OCI-LY3 (cell line): Measurements from ENCODE around the gene BACE2.

ENCODE experiments used
- H2AFZ ChIP-seq: fragments of 200-600, 300-600 bp; shearing (Covaris generic); 2 replicates; pipeline ENCODE4 v1.6.0; 2014; ENCODE audit warnings: antibody characterized with exemption, low read depth, low read length
- H3K27ac ChIP-seq: fragments of 200-600, 300-600 bp; sonication (generic); 2 replicates; pipeline ENCODE4 v1.5.1; 2014; ENCODE audit warnings: mild to moderate bottlenecking, low read length, moderate library complexity, mixed read lengths
- H3K27me3 ChIP-seq: fragments of 200-600, 300-600 bp; sonication (generic); 2 replicates; pipeline ENCODE4 v1.6.1; 2014; ENCODE audit warnings: low read depth, low read length, mixed read lengths
- H3K36me3 ChIP-seq: fragments of 200-600, 300-600 bp; sonication (generic); replicated peaks from 2 replicates; pipeline ENCODE3; 2014; ENCODE audit warnings: low read depth, low read length, mixed read lengths
- H3K4me1 ChIP-seq: fragments of 300-600, 200-600 bp; sonication (generic); 2 replicates; pipeline ENCODE4 v1.6.1; 2014; ENCODE audit warnings: low read length, mixed read lengths
- H3K4me2 ChIP-seq: fragments of 200-600, 300-600 bp; sonication (generic); 2 replicates; pipeline ENCODE4 v1.6.1; 2014; ENCODE audit warnings: low read length, mixed read lengths
- H3K4me3 ChIP-seq: fragments of 300-600, 200-600 bp; sonication (generic); 2 replicates; pipeline ENCODE4 v1.5.1; 2014; ENCODE audit warnings: antibody characterized with exemption, mild to moderate bottlenecking, low read length, moderate library complexity
- H3K79me2 ChIP-seq: fragments of 300-600, 200-600 bp; shearing (Covaris generic); 2 replicates; pipeline ENCODE4 v1.6.1; 2014; ENCODE audit warnings: mild to moderate bottlenecking, low read length, mixed read lengths
- H3K9ac ChIP-seq: fragments of 300-600, 200-600 bp; shearing (Covaris generic); 2 replicates; pipeline ENCODE4 v1.6.0; 2014; ENCODE audit warnings: mild to moderate bottlenecking, low read length, moderate library complexity
- H3K9me3 ChIP-seq: fragments of 200-600, 300-600 bp; shearing (Covaris generic); 2 replicates; pipeline ENCODE4 v1.6.1; 2014; ENCODE audit warnings: low read length, mixed read lengths; ENCODE audit not compliant: insufficient read depth
- H4K20me1 ChIP-seq: fragments of 200-600, 300-600 bp; sonication (generic); 2 replicates; pipeline ENCODE4 v1.6.1; 2016; ENCODE audit warnings: low read length, mixed read lengths; ENCODE audit not compliant: insufficient read depth
- EZH2phosphoT487 ChIP-seq: fragments of 200-600 bp; shearing (Covaris generic); IDR thresholded peaks from 2 replicates; pipeline ENCODE4 v1.6.1; 2018; ENCODE audit warnings: antibody characterized with exemption, mixed run types, low read depth
- TF ChIP-seq, protein P1 (sequence below): fragments of 200-600, 300-600 bp; sonication (generic); IDR thresholded peaks from 2 replicates; pipeline ENCODE4 v1.5.1; 2014; ENCODE audit warnings: antibody characterized with exemption, low read length, low read depth

Gene BACE2

GRCh38 chr21:41167348-41168342 lies at the start of gene BACE2:
TSS of gene BACE2 (plus strand) at chr21:41168160. CDS start at chr21:41168264, 104 bp downstream.
- H4K20me1 ChIP-seq, result no peaks in the 10 kb centered on the region
- H3K9ac ChIP-seq, result no peak within 1 kb of the TSS
- no peaks in the 10 kb centered on the region for H3K4me1 ChIP-seq
- H3K27ac ChIP-seq, result no peak within 1 kb of the TSS
- no peak within 1 kb of the TSS for H2AFZ ChIP-seq
- H3K79me2 ChIP-seq, result no peaks in the 10 kb centered on the region
- no peaks in the 10 kb centered on the region for H3K9me3 ChIP-seq
- no peaks in the 10 kb centered on the region for H3K36me3 ChIP-seq
- H3K27me3 ChIP-seq, result no peaks in the 10 kb centered on the region
- no peak within 1 kb of the TSS for H3K4me2 ChIP-seq
- H3K4me3 ChIP-seq, result peak within 1 kb of the TSS; percentile 38; the same call in 1 of the 2 replicates
- no peak for TF ChIP-seq EZH2phosphoT487
- TF ChIP-seq, protein P1, sequence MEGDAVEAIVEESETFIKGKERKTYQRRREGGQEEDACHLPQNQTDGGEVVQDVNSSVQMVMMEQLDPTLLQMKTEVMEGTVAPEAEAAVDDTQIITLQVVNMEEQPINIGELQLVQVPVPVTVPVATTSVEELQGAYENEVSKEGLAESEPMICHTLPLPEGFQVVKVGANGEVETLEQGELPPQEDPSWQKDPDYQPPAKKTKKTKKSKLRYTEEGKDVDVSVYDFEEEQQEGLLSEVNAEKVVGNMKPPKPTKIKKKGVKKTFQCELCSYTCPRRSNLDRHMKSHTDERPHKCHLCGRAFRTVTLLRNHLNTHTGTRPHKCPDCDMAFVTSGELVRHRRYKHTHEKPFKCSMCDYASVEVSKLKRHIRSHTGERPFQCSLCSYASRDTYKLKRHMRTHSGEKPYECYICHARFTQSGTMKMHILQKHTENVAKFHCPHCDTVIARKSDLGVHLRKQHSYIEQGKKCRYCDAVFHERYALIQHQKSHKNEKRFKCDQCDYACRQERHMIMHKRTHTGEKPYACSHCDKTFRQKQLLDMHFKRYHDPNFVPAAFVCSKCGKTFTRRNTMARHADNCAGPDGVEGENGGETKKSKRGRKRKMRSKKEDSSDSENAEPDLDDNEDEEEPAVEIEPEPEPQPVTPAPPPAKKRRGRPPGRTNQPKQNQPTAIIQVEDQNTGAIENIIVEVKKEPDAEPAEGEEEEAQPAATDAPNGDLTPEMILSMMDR, result peak; percentile 7; the same call in 1 of the 2 replicates

DNA sequence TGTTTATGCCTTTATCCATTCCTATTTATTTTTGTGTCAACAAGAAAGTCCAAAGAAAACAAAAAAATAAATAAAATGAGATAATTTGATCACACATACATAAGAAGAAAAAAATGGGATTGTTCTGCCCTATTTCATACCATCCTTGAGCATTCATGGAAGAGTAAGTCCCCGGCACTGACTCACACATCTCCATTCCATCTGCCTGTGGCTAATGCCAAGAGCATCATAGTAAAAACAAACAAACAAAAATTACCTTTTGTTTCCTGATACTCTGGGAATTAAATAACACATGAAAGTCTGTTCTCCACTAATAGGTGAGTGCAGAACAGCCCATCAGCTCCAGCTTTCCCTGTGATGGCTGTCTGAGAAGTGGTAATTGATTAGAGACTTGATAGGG lies 48.1 kb upstream of the BACE2 start:
- TF ChIP-seq, protein P1, result no peak
- no peak for TF ChIP-seq EZH2phosphoT487
- Histone ChIP-seq H3K4me1 (no peaks in the 10 kb centered on the region), H2AFZ (no peak overlapping the region), H3K9ac (no peak overlapping the region), H4K20me1 (no peaks in the 10 kb centered on the region), H3K4me2 (no peak overlapping the region), H3K4me3 (no peak overlapping the region), H3K9me3 (no peaks in the 10 kb centered on the region), H3K27ac (no peak overlapping the region), H3K36me3 (no peaks in the 10 kb centered on the region), H3K27me3 (peaks cover 14% of the 10 kb centered on the region), H3K79me2 (no peaks in the 10 kb centered on the region)

- H3K27ac ChIP-seq, result no peak overlapping the region
- no peak overlapping the region for H3K4me3 ChIP-seq
Observed at GRCh38 chr21:41120997-41121396, 47.0 kb upstream of the BACE2 start.

More at GRCh38 chr21:41120997-41121396, 47.0 kb upstream of the BACE2 start:
- peaks cover 14% of the 10 kb centered on the region for H3K27me3 ChIP-seq
- no peak for TF ChIP-seq EZH2phosphoT487
- TF ChIP-seq, protein P1, result no peak
- no peak overlapping the region for H2AFZ ChIP-seq
- H3K9me3 ChIP-seq, result no peaks in the 10 kb centered on the region
- H3K79me2 ChIP-seq, result no peaks in the 10 kb centered on the region
- H3K9ac ChIP-seq, result no peak overlapping the region
- no peaks in the 10 kb centered on the region for H4K20me1 ChIP-seq
- no peaks in the 10 kb centered on the region for H3K36me3 ChIP-seq
- H3K4me1 ChIP-seq, result no peaks in the 10 kb centered on the region
- no peak overlapping the region for H3K4me2 ChIP-seq
